Measurements from ENCODE around the gene CTSZ.
"Not testable (repeated sequence)": the region's sequence is repeated elsewhere in the genome, so short reads cannot be mapped to it uniquely, and the experiment has no call there.

Gene CTSZ

DNA sequence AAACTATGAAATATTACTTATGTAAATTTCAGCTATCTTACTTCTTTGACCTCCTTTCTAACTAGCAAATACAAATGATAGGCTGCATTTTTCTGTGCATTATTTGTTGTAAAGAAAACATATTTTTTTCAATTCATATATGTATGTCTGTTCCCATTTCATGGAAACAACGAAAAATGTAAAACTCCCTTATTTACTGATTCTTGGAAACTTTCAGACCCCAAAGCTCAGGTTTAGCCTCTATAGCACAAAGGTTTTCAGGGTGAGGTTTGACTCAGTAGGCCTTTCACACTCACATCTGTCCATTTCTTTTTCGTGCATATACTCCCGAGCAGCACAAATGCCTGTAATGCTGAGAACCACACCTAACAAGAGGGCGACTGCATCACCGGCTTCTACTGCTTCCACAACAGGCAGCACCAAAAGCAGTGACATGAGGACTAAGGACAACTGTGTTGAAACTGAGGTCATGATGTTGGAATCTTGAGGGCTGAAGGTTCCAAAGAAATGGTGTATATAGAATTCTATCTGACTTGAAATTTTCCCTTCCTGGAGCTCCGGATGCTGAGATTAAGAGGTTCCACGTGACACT, 59.2 kb downstream of the CTSZ start:
- not testable (repeated sequence) for H3K9me3 ChIP-seq (ENCODE audit: control insufficient read depth, low read length); H3K4me1 ChIP-seq (ENCODE audit: control insufficient read depth, insufficient read depth, low read length); H3K4me3 ChIP-seq (ENCODE audit: insufficient read depth, low read depth, low read length); H3K27me3 ChIP-seq (ENCODE audit: control insufficient read depth, insufficient read depth, low read length, poor library complexity, severe bottlenecking); H3K27ac ChIP-seq (ENCODE audit: insufficient read depth, low read depth, low read length, poor library complexity, severe bottlenecking); H3K36me3 ChIP-seq (ENCODE audit: control insufficient read depth, insufficient read depth, low read length)
- 94% methylated on average over 7 of the region's 7 CpGs for WGBS, 2 experiments

DNA sequence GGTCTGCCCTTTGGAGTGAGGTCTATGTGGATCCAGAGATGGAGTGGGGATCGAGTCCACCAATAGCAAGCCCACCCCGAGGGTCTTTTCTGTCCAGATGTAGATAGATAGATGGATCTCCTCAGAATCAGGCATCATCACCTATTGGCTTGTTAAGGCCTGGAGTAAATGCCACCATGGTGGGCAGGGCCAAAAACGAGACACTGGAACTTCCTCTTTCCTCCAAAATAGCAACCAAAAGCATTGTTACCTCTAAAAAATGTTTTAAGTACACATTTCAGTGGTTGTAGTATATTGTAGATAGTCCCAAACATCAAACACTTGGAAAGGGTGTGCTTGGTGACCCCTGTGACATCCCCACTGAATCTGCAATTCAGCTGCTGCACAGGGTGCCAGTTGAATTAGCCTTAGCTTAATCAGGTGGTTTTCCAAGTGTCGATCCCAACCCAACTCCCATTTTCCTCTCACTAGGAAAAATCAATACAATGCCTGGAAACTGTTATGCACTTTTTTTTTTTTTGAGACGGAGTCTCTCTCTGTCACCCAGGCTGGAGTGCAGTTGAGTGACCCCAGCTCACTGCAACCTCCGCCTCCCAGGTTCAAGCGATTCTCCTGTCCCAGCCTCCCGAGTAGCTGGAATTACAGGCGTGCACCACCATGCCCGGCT, 61.0 kb downstream of the CTSZ start:
- H3K4me1 ChIP-seq (ENCODE audit: control insufficient read depth, insufficient read depth, low read length), result no peaks in the 10 kb centered on the region
- no peaks in the 10 kb centered on the region for H3K27me3 ChIP-seq (ENCODE audit: control insufficient read depth, insufficient read depth, low read length, poor library complexity, severe bottlenecking)
- no peaks in the 10 kb centered on the region for H3K9me3 ChIP-seq (ENCODE audit: control insufficient read depth, low read length)
- no peak overlapping the region for H3K27ac ChIP-seq (ENCODE audit: insufficient read depth, low read depth, low read length, poor library complexity, severe bottlenecking)
- no peaks in the 10 kb centered on the region for H3K36me3 ChIP-seq (ENCODE audit: control insufficient read depth, insufficient read depth, low read length)
- H3K4me3 ChIP-seq (ENCODE audit: insufficient read depth, low read depth, low read length), result no peak overlapping the region
- 88 to 92% methylated on average over 10 of the region's 10 CpGs for WGBS, 2 experiments
